ENCODE measurements around the gene RAP1B. TPM values are rescaled to one million over a fixed set of nuclear protein-coding genes. Genes with fewer than 3 reads are reported as not detected.
"Not testable (repeated sequence)": the region's sequence is repeated elsewhere in the genome, so short reads cannot be mapped to it uniquely, and the experiment has no call there.

RAP1B gene
- total RNA-seq, 8 experiments from 2014 or later: 58.6 to 203 (median 99.0) TPM

GRCh38 chr12:68624933-68625332 is 14.2 kb downstream of the RAP1B start:
- Histone ChIP-seq H3K4me1 (replicated peaks in 1 of 2) (peaks cover 0 to 6% of the 10 kb centered on the region in 2 donors), H3K4me3 (no peak overlapping the region), H3K27ac (no peak overlapping the region)
- ATAC-seq (replicated peaks in 6 of 8): no peak
- WGBS, 10 experiments: 83 to 100% (median 94%) methylated on average over 1 to 2 of the region's 2 CpGs; no CpG with 5 or more reads in 1 of the 10 experiments
- in situ Hi-C loops (cut with MboI; ENCODE audit: low pct_unique_long_range_greater_than_20kb in 2 of 9, low sequenced_read_pairs in 9 of 9, unreplicated experiment in 9 of 9): loop anchor here in 2 of 9 experiments (25.0 kb wide), 1 partner anchor 263 kb away; no protein-coding TSS in a partner anchor

- Histone ChIP-seq H3K4me3 (no peak overlapping the region), H3K4me1 (replicated peaks in 1 of 2) (no peaks in the 10 kb centered on the region), H3K27ac (no peak overlapping the region)
- in situ Hi-C loops (cut with MboI; ENCODE audit: low pct_unique_long_range_greater_than_20kb in 2 of 9, low sequenced_read_pairs in 9 of 9, unreplicated experiment in 9 of 9): no loop called here
- 100% methylated on average over 1 to 3 of the region's 3 CpGs; no CpG with 5 or more reads in 1 of the 10 experiments for WGBS, 10 experiments
- ATAC-seq (replicated peaks in 6 of 8): no peak
Measured at GRCh38 chr12:68627673-68628319, 17.1 kb downstream of the RAP1B start.

- no peak for ATAC-seq (replicated peaks in 6 of 8)
Measured at GRCh38 chr12:68628698-68629097, 18.0 kb downstream of the RAP1B start.

GRCh38 chr12:68630050-68630449 is 19.4 kb downstream of the RAP1B start:
- Histone ChIP-seq H3K4me3 (no peak overlapping the region), H3K4me1 (replicated peaks in 1 of 2) (no peaks in the 10 kb centered on the region), H3K27ac (no peak overlapping the region)
- in situ Hi-C loops (cut with MboI; ENCODE audit: low pct_unique_long_range_greater_than_20kb in 2 of 9, low sequenced_read_pairs in 9 of 9, unreplicated experiment in 9 of 9): no loop called here
- ATAC-seq (replicated peaks in 6 of 8): no peak

More at GRCh38 chr12:68628698-68629097, 18.0 kb downstream of the RAP1B start:
- H3K27ac ChIP-seq: no peak overlapping the region
- no peaks in the 10 kb centered on the region for H3K4me1 ChIP-seq (replicated peaks in 1 of 2)
- in situ Hi-C loops (cut with MboI; ENCODE audit: low pct_unique_long_range_greater_than_20kb in 2 of 9, low sequenced_read_pairs in 9 of 9, unreplicated experiment in 9 of 9): no loop called here
- no peak overlapping the region for H3K4me3 ChIP-seq

- WGBS, 10 experiments: 75 to 100% (median 93%) methylated on average over 1 to 6 of the region's 7 CpGs
- H3K4me3 ChIP-seq: no peak overlapping the region
- H3K4me1 ChIP-seq (replicated peaks in 1 of 2): no peaks in the 10 kb centered on the region
- no peak overlapping the region for H3K27ac ChIP-seq
- in situ Hi-C loops (cut with MboI; ENCODE audit: low pct_unique_long_range_greater_than_20kb in 2 of 9, low sequenced_read_pairs in 9 of 9, unreplicated experiment in 9 of 9): no loop called here
- ATAC-seq (replicated peaks in 6 of 8): no peak
Measured at GRCh38 chr12:68630598-68630997, 19.9 kb downstream of the RAP1B start.

GRCh38 chr12:68631227-68631626 is 20.5 kb downstream of the RAP1B start:
- in situ Hi-C loops (cut with MboI; ENCODE audit: low pct_unique_long_range_greater_than_20kb in 2 of 9, low sequenced_read_pairs in 9 of 9, unreplicated experiment in 9 of 9): no loop called here
- ATAC-seq (replicated peaks in 6 of 8): no peak
- H3K27ac ChIP-seq: no peak overlapping the region
- WGBS, 10 experiments: 33 to 100% (median 96%) methylated on average over 2 to 3 of the region's 3 CpGs; no CpG with 5 or more reads in 1 of the 10 experiments
- H3K4me3 ChIP-seq: no peak overlapping the region
- H3K4me1 ChIP-seq (replicated peaks in 1 of 2): no peaks in the 10 kb centered on the region

- no peak overlapping the region for H3K27ac ChIP-seq
- H3K4me1 ChIP-seq (replicated peaks in 1 of 2): no peaks in the 10 kb centered on the region
- in situ Hi-C loops (cut with MboI; ENCODE audit: low pct_unique_long_range_greater_than_20kb in 2 of 9, low sequenced_read_pairs in 9 of 9, unreplicated experiment in 9 of 9): no loop called here
- no peak overlapping the region for H3K4me3 ChIP-seq
- no peak for ATAC-seq (replicated peaks in 6 of 8)
Measured at GRCh38 chr12:68632486-68632885, 21.8 kb downstream of the RAP1B start.

GRCh38 chr12:68633614-68634558 is 23.2 kb downstream of the RAP1B start:
- in situ Hi-C loops (cut with MboI; ENCODE audit: low pct_unique_long_range_greater_than_20kb in 2 of 9, low sequenced_read_pairs in 9 of 9, unreplicated experiment in 9 of 9): no loop called here
- H3K27ac ChIP-seq: no peak overlapping the region

GRCh38 chr12:68636268-68636667 is 25.6 kb downstream of the RAP1B start:
- Histone ChIP-seq H3K4me3 (no peak overlapping the region), H3K4me1 (replicated peaks in 1 of 2) (peaks cover 0 to 2% of the 10 kb centered on the region in 2 donors), H3K27ac (no peak overlapping the region)
- peak in 3 of 8 experiments; percentile 70 to 89 (median 88) for ATAC-seq (replicated peaks in 6 of 8)
- WGBS, 10 experiments: 25 to 100% (median 80%) methylated on average over 1 to 2 of the region's 2 CpGs; no CpG with 5 or more reads in 2 of the 10 experiments
- in situ Hi-C loops (cut with MboI; ENCODE audit: low pct_unique_long_range_greater_than_20kb in 2 of 9, low sequenced_read_pairs in 9 of 9, unreplicated experiment in 9 of 9): no loop called here

More at GRCh38 chr12:68633614-68634558, 23.2 kb downstream of the RAP1B start:
- WGBS, 10 experiments: 55 to 100% (median 85%) methylated on average over 1 to 9 of the region's 9 CpGs
- H3K4me3 ChIP-seq: no peak overlapping the region
- no peaks in the 10 kb centered on the region for H3K4me1 ChIP-seq (replicated peaks in 1 of 2)
- no peak for ATAC-seq (replicated peaks in 6 of 8)

- H3K4me3 ChIP-seq; in situ Hi-C loops (cut with MboI; ENCODE audit: low pct_unique_long_range_greater_than_20kb in 2 of 9, low sequenced_read_pairs in 9 of 9, unreplicated experiment in 9 of 9); H3K27ac ChIP-seq; ATAC-seq (replicated peaks in 6 of 8); H3K4me1 ChIP-seq (replicated peaks in 1 of 2): not testable (repeated sequence)
- 80 to 100% (median 100%) methylated on average over 1 to 3 of the region's 3 CpGs; no CpG with 5 or more reads in 2 of the 10 experiments for WGBS, 10 experiments
Measured at GRCh38 chr12:68637439-68637838, 26.7 kb downstream of the RAP1B start.

- 56 to 100% (median 90%) methylated on average over 2 to 3 of the region's 3 CpGs; no CpG with 5 or more reads in 2 of the 10 experiments for WGBS, 10 experiments
- Histone ChIP-seq H3K4me1 (replicated peaks in 1 of 2) (peaks cover 0 to 2% of the 10 kb centered on the region in 2 donors), H3K27ac (no peak overlapping the region), H3K4me3 (no peak overlapping the region)
- in situ Hi-C loops (cut with MboI; ENCODE audit: low pct_unique_long_range_greater_than_20kb in 2 of 9, low sequenced_read_pairs in 9 of 9, unreplicated experiment in 9 of 9): no loop called here
- ATAC-seq (replicated peaks in 6 of 8): no peak
Measured at GRCh38 chr12:68638171-68638570, 27.5 kb downstream of the RAP1B start.

- 64 to 98% (median 89%) methylated on average over 2 to 11 of the region's 12 CpGs for WGBS, 10 experiments
- H3K4me1 ChIP-seq (replicated peaks in 1 of 2): peaks cover 0 to 2% of the 10 kb centered on the region in 2 donors
- no peak overlapping the region for H3K4me3 ChIP-seq
- no peak overlapping the region for H3K27ac ChIP-seq
- in situ Hi-C loops (cut with MboI; ENCODE audit: low pct_unique_long_range_greater_than_20kb in 2 of 9, low sequenced_read_pairs in 9 of 9, unreplicated experiment in 9 of 9): no loop called here
- ATAC-seq (replicated peaks in 6 of 8): no peak
Measured at GRCh38 chr12:68638721-68639395, 28.2 kb downstream of the RAP1B start.

GRCh38 chr12:68639396-68639767 is 28.7 kb downstream of the RAP1B start:
- 89 to 100% (median 92%) methylated on average over 1 of the region's 1 CpG; no CpG with 5 or more reads in 3 of the 10 experiments for WGBS, 10 experiments
- Histone ChIP-seq H3K27ac (no peak overlapping the region), H3K4me3 (no peak overlapping the region), H3K4me1 (replicated peaks in 1 of 2) (peaks cover 0 to 2% of the 10 kb centered on the region in 2 donors)
- no peak for ATAC-seq (replicated peaks in 6 of 8)
- in situ Hi-C loops (cut with MboI; ENCODE audit: low pct_unique_long_range_greater_than_20kb in 2 of 9, low sequenced_read_pairs in 9 of 9, unreplicated experiment in 9 of 9): no loop called here
